ENCODE data around the gene DDX59.

- TF ChIP-seq ARNTL (CRISPR knock-in tag; IDR thresholded peaks at IDR 0.05; ENCODE audit: borderline replicate concordance, low read depth) (no peak), ISL1 (CRISPR knock-in tag; IDR thresholded peaks at IDR 0.05) (no peak), ZC3H10 (CRISPR knock-in tag; IDR thresholded peaks at IDR 0.05) (no peak), ZFP30 (CRISPR knock-in tag; IDR thresholded peaks at IDR 0.05) (no peak), SNAI2 (CRISPR knock-in tag; IDR thresholded peaks at IDR 0.05) (no peak)
These were observed 27.2 kb downstream of the DDX59 start for GRCh38 chr1:200642481-200642880.
